ENCODE data around the gene KRTAP5-3.
"Not testable (repeated sequence)": the region's sequence is repeated elsewhere in the genome, so short reads cannot be mapped to it uniquely, and the experiment has no call there.

The KRTAP5-3 gene

DNA sequence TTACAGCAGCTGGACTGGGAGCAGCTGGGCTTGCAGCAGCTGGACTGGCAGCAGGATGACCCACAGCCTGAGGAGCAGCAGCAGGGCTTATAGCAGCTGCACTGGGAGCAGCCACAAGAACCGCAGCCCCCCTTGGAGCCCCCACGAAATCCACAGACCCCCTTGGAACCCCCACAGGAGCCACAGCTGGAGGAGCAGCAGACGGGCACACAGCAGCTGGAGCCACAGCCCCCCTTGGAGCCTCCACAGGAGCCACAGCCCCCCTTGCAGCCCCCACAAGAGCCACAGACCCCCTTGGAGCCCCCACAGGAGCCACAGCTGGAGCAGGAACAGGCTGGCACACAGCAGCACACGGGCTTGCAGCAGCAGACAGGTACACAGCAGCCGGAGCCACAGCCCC lies 362 bp downstream of the KRTAP5-3 start:
- not testable (repeated sequence) for DNase-seq

GRCh38 chr11:1607156-1607845 lies 962 bp downstream of the KRTAP5-3 start:
- not testable (repeated sequence) for DNase-seq

DNA sequence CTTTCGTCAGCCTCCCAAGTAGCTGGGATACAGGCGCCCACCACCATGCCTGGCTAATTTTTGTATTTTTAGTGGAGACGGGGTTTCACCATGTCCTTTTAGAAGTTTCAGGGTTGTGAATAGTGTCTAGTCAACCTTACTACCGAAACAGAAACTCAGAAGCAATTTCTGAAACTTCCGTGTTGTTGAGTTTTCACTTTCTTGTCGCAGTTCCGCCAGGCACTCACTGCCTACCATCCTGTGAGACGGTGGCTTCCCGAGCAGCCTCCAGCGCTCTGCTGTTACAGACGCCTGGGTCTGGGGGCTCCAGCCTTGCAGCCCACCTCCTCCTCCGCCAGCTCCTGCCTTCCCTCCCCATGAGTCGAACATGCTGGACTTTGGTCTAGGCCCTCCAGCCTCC lies 2.3 kb downstream of the KRTAP5-3 start:
- not testable (repeated sequence) for DNase-seq

DNA sequence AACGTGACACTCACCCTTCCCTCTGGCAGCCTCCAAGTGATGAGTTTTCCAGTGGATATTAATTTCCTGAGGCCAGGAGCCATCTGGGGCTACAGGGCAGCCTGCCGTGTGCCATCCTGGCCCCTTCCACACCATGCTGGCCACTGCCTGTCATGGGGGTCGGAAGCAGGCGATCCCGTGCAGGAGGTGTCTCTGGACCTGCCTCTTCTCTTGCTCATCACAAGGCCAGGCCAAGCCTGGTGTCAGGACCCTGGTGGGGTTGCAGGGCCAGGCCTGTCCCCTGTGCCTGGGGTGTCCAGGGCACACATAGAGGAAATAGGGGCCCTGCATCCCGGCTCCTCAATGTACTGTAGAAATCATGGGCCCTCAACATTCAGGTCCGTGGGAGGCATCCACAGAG lies 3.6 kb downstream of the KRTAP5-3 start:
- no peak for DNase-seq

GRCh38 chr11:1604181-1604580 lies 4.1 kb downstream of the KRTAP5-3 start:
- DNase-seq: no peak

GRCh38 chr11:1603629-1604028 lies 4.6 kb downstream of the KRTAP5-3 start:
- DNase-seq: no peak

DNA sequence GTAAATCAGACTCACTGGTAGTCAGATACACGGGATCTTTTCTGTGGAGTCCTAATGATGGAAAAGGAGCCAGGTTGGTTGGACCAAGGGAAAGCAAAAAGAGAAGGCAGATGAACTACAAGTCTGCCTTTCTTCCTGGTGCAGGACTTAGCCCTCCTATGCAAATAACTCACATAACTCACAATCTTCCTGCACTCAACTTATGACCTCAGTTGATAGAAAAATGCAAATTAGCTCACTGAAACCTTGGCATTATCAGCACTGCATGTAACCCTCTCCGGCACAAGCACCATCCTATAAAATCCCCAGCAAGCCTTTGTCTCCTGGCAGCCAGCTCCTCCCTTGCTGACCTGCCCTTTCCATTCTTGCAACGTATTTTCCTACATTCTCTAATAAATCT lies 6.6 kb downstream of the KRTAP5-3 start:
- not testable (repeated sequence) for DNase-seq

DNA sequence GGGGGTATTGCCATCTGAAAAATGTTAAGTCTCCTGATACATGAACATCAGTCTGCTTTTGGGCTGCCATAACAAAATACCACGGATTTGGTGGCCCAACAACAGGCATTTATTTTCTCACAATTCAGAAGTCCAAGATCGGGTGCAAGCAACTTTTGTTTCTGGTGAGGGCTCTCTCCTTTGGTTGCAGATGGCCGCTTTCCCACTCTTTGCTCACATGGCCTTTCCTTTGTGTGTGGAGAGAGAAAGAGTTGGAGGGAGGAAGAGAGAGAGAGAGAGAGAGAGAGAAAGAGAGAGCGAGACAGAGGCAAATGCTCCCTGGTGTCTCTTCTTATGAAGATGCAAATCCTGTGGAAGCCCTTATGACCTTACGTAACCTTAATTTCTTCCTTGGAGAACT lies 7.6 kb downstream of the KRTAP5-3 start:
- DNase-seq: no peak

DNA sequence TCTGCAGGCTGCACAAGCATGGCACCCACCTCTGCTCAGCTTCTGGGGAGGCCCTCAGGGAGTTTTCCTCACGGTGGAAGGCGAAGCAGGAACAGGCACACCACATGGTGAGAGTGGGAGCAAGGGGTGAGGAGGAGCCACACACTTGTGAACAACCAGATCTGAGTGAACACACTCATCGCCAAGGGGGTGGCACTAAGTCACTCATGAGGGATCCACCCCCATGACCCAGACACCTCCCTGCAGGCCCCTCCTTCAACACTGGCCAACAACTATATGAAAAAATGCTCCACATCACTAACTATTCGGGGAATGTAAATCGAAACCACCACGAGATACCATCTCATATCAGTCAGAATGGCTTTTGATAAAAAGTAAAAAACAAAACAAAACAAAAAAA lies 9.4 kb downstream of the KRTAP5-3 start:
- DNase-seq: no peak

GRCh38 chr11:1598406-1598805 lies 9.9 kb downstream of the KRTAP5-3 start:
- not testable (repeated sequence) for DNase-seq

DNA sequence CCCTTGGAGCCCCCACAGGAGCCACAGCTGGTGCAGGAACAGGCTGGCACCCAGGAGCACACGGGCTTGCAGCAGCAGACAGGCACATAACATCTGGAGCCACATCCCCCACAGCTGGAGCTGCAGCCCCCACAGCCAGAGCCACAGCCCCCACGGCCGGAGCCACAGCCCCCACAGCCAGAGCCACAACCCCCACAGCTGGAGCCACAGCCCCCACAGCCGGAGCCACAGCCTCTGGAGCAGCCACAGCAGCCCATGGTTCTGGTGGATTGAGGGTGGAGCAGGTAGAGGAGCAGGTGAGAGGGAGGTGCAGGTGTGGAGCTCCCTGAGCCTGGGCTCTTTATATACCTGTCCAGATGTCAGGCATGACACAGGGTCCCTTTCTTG lies 10.3 kb downstream of the KRTAP5-3 start, which contains the start of gene KRTAP5-2:
TSS of gene KRTAP5-2 (minus strand) at position 301 of the 387 bp plus-strand sequence. CDS start at position 257, 44 bp downstream.
- DNase-seq: no peak

DNA sequence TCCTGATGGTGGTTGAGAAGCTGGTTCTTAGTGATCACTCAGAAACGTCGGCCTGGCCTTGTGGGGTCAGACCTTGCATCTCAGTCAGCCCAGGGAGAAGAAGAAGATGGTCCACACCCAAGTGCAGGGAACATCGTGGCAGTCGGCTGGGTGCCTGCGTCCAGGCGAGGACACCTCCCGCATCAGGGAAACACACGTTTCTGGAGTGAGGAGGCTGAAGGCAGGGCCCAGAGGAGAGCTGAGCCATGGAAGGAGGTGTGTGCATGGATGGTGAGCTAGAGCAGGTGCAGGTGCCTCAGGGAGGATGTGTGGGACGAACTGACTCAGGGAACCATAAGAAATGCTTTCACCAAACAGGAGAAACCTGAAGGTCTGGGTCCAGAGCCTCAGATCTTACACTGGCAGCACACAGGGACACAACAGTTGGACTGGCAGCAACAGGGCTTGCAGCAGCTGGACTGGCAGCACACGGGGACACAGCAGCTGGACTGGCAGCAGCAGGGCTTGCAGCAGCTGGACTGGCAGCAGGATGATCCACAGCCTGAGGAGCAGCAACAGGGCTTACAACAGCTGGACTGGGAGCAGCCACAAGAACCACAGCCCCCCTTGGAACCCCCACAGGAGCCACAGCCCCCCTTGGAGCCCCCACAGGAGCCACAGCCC lies 10.8 kb downstream of the KRTAP5-3 start:
- DNase-seq: no peak

DNA sequence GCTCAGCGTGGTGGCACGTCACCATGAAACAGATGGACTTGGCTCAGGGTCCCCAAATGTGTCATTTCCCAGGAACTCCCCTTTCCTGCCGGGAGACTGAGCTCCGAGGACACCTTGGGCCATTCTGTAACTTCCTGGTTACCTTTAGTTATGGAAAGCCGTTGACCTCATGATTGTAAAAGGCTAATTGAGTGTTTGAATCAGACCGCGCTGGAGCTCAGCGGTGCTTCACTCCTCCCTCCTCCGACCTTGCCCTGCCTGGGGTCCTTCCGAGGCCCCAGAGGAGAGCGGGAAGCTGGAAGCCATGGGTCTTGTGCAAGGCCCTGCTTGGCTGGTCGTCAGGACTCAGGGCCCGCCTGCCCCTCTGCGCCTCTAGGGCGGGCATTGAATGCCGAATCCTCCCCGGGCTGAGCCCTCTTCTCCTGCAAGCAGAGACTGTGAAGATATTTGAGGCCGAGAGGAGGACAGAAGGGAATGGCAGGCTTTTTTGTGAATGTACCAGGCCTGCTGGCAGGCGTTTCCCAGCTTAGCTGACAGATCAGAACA lies 11.6 kb downstream of the KRTAP5-3 start:
- DNase-seq: not testable (repeated sequence)

- not testable (repeated sequence) for DNase-seq
Measured at GRCh38 chr11:1595994-1596575, 12.2 kb downstream of the KRTAP5-3 start.

DNA sequence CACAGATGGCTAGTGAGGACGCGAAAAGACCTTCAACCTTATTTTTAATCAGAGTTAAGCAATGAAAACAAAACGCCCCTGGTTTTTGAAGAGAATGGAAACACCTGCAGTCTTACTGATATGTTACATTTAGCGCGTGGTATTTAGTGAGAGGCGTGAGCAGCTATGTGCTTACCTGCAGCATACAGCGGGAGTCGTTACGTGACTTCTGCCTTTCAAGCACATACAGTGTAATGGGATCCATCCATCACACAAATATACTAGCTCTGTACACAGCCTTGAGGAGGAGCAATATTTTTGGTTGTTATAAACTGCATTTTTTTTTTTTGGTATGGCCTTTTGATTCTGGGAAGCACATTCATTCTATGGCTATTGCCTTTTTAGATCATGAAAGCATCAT lies 15.6 kb downstream of the KRTAP5-3 start:
- DNase-seq: no peak

DNA sequence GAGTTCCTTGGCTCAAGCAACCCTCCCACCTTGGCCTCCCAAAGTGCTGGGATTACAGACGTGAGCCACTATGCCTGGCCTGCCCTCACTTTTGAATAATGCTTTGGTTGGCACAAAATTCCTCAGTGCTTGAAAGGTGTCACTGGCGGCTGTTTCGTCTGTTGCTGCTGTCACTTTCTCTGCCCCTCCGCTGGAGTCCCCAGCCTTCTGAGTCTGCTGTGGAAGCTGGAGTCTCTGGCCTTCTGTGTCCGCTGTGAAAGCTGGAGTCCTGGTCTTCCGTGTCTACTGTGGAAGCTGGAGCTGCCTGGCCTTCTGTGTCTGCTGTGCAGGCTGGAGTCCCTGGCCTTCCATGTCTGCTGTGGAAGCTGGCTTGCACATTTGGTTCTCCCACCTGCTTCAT lies 18.3 kb downstream of the KRTAP5-3 start:
- no peak for DNase-seq

- DNase-seq: not testable (repeated sequence)
Measured at GRCh38 chr11:1589191-1589963, 18.9 kb downstream of the KRTAP5-3 start.

DNA sequence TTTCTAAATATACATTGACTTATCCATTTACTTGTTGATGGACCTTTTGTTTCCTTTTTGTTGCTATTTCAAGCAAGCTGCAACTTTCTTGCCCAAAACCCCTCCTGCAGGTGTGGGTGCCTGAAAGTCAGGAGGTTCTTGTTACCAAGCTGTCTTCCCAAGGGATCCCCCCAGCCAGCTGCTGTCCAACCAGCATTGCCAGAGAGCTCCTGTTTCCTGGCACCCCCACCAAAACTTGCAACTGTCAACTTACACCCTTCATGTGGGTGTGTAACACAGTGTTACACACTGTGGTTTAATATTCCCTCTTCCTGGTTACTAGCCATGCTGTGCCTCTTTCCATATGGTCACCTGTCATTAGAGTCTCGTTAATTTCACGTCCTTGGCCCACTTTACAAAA lies 21.6 kb downstream of the KRTAP5-3 start:
- DNase-seq: no peak

- DNase-seq: not testable (repeated sequence)
Measured at GRCh38 chr11:1584661-1585370, 23.4 kb downstream of the KRTAP5-3 start, which contains the start of gene KRTAP5-1. TSS of gene KRTAP5-1 (minus strand) at chr11:1585283. CDS start at chr11:1585249, 34 bp downstream.

GRCh38 chr11:1582909-1583308 lies 25.4 kb downstream of the KRTAP5-3 start:
- not testable (repeated sequence) for DNase-seq

- DNase-seq: no peak
Measured at GRCh38 chr11:1581976-1582375, 26.3 kb downstream of the KRTAP5-3 start.

- DNase-seq: no peak
Measured at GRCh38 chr11:1576825-1577224, 31.4 kb downstream of the KRTAP5-3 start.
